GM18517 (cell line): ENCODE data around the gene FAM20C.
"Not testable (repeated sequence)": the region's sequence is repeated elsewhere in the genome, so short reads cannot be mapped to it uniquely, and the experiment has no call there.

Experiments used
- ATAC-seq: cut with Tn5 transposase; IDR thresholded peaks from one replicate; pipeline ENCODE4 v1.9.1; 2021; ENCODE audit warnings: mild to moderate bottlenecking, moderate library complexity; ENCODE audit not compliant: unreplicated experiment

Gene FAM20C

DNA sequence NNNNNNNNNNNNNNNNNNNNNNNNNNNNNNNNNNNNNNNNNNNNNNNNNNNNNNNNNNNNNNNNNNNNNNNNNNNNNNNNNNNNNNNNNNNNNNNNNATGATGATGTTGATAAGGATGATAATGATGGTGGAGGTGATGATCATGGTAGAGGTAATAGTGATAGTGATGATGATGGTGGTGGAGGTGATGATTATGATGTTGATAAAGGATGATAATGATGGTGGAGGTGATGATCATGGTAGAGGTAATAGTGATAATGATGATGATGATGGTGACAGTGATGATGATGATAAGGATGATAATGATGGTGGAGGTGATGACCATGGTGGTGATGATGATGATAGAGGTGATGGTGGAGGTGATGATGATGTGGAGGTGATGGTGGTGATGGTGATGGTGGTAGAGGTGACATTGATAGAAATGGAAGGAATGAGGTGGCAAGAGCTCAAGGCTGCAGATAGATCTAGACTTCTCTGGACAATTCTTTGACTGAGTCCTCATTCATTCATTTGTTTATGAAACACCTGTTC lies 47.8 kb downstream of the FAM20C start:
- no peak for ATAC-seq

GRCh38 chr7:240887-241421 lies 48.6 kb downstream of the FAM20C start:
- ATAC-seq: no peak

DNA sequence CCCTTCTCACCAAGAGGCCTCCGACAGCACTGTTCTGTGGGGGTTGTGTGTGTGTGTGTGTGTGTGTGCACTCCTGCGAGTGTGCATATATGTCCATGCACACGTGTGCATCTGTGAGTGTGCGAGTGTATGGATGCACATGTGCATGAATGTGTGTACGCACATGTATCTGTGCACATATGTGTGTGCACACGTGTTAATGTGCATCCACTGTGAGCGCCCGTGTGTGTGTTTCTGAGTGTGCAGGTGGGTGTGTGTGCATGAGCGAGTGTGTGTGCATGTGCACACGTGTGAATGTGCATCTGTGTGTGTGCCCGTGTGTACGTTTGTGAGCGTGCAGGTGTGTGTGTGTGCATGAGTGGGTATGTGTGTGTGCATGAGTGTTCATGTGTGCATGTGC lies 49.1 kb downstream of the FAM20C start:
- no peak for ATAC-seq

- not testable (repeated sequence) for ATAC-seq
These were observed 50.6 kb downstream of the FAM20C start for GRCh38 chr7:242826-243579.

- not testable (repeated sequence) for ATAC-seq
These were observed 51.2 kb downstream of the FAM20C start for GRCh38 chr7:243580-243978.

DNA sequence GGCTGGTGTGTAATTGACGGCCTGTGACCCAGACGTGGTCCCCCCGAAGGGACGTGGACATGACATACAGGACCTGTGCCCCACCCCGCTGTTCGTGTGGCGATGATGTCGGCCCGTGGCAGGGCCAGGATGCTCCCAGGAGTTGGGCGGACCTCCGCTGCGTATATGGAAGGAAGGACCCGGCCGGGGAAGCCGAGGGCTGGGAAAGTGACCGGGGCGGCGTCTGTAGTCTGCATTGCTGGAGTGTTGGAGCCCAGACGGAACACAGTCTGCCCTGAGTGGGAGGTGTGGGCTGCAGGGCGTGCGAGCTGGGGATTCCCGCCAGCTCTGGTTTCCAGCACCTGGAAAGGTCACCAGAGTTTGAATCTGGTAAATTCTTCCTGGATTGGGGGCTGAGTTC lies 52.6 kb downstream of the FAM20C start:
- ATAC-seq: no peak

DNA sequence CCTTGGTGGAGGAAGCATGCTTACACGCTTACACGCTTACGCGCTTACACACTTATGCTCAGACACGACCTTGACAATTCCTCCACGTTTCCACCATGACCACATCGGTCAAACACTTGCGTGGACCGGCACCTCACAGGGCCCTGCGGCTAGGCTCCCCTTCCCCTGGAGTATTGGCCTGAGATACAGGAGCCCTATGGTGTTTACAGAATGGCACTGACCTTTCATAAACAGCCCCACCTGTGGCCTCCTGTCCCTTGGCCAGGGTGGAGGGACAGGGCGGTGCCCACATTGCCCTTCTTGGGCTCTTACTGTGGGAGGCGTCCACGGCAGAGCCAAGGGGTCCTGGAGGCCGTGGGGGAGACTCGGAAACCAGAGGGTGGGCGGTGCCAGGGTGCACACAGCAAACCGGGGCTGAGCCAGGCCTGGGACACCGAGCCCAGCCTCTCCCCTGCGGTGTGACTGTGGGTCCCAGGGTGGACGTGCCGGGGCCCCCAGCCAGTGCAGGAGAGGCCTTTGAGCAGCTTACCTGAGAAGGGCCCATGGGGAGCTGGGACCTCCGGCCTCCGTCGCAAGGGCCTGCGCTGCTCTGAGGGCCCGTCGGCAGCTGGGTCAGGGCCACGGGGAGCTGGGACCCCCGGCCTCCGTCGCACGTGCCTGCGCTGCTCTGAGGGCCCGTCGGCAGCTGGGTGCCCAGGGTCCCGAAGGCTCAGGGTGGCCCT lies 53.4 kb downstream of the FAM20C start:
- ATAC-seq: no peak

DNA sequence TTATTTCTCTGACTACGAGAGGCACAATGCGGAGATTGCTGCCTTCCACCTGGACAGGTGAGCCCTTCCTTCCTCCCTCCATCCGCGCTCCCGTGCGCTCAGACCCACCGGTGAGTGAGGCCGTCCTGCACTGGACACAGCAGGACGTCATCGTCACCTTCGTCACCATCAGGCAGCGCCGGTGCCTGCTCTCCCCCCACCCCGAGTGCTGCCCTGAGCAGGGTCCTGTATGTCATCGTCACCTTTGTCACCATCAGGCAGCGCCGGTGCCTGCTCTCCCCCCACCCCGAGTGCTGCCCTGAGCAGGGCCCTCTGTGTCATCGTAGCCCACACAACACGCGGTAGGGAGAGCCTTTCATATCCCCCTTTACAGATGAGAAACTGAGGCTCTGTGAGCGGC lies 54.1 kb downstream of the FAM20C start:
- no peak for ATAC-seq

DNA sequence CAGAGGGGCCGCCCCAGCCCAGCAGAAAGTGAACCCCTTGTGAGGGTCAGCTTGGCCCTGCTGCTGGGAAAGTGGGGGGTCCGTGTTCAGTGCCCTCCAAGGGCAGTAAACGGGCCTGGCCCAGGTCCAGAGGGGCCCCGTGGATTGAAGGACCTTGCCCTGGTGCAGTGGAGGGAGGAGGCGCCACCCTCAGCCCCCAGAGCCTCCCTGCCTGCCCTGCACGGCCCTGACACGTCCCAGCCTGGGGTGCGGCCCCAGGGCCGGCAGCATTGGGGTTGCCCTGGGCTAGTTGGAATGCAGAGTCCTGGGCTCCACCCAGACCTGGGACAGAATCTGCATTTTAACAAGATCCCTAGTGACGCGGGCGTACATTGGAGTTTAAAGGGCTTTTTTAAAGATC lies 54.8 kb downstream of the FAM20C start:
- no peak for ATAC-seq

DNA sequence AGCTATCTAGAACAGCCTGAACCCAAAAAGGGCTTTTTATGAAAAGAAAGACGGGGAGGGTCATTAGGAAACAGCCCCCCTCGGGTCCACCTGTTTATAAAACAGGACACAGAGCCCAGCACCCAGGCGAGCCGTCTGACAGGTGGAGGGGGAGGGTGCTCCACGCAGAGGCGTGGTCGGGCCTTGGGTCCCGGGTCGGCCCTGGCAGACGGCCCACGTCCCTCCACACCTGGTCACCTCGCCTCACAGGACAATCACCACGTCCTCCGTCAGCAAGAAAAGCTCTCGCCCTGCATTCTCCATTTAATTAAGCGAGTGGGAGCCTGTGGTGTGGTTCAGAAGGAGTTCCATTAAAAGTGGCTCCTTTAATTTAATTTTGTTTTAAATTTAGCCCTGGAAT lies 55.3 kb downstream of the FAM20C start:
- no peak for ATAC-seq

- ATAC-seq: no peak
These were observed 56.5 kb downstream of the FAM20C start for GRCh38 chr7:248732-249435.

GRCh38 chr7:249989-250388 lies 57.6 kb downstream of the FAM20C start:
- no peak for ATAC-seq

DNA sequence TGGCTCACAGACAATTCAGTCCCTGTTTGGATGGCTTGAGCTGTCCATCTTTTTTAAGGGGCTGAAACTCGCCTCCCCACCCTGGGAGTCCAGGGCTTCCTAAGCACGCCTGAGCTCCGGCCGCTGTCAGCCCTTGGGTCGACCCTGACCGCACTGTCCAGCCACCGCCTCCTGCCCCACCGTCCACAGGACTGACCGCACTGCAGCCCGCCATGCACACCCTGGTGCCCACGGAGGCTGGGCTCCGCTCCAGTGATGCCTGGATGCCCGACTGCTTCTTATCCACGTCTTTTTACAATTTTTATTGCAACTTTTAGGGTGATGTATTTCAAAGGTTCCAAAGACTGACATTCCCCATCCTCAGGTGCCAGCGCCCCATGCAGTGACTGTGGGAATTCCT lies 58.2 kb downstream of the FAM20C start:
- no peak for ATAC-seq

DNA sequence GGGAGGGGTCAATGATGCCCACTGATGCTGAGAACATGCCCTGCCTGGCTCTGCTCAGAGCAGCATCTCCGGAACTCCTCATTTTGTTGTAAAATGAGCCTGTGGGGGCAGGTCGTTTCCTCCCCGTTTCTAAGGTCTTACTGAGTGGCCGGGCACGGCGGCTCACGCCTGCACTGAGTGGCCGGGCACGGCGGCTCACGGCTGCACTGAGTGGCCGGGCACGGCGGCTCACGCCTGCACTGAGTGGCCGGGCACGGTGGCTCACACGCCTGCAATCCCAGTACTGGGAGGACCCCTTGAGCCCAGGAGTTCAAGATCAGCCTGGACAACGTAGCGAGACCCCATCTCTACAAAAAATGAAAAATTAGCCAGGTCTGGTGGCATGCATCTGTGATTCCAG lies 58.6 kb downstream of the FAM20C start:
- no peak for ATAC-seq

GRCh38 chr7:251446-252175 lies 59.2 kb downstream of the FAM20C start:
- ATAC-seq: no peak

GRCh38 chr7:252216-252965 lies 60.0 kb downstream of the FAM20C start:
- ATAC-seq: no peak

GRCh38 chr7:252981-253380 lies 60.6 kb downstream of the FAM20C start:
- ATAC-seq: no peak

GRCh38 chr7:253581-254336 lies 61.4 kb downstream of the FAM20C start:
- no peak for ATAC-seq

DNA sequence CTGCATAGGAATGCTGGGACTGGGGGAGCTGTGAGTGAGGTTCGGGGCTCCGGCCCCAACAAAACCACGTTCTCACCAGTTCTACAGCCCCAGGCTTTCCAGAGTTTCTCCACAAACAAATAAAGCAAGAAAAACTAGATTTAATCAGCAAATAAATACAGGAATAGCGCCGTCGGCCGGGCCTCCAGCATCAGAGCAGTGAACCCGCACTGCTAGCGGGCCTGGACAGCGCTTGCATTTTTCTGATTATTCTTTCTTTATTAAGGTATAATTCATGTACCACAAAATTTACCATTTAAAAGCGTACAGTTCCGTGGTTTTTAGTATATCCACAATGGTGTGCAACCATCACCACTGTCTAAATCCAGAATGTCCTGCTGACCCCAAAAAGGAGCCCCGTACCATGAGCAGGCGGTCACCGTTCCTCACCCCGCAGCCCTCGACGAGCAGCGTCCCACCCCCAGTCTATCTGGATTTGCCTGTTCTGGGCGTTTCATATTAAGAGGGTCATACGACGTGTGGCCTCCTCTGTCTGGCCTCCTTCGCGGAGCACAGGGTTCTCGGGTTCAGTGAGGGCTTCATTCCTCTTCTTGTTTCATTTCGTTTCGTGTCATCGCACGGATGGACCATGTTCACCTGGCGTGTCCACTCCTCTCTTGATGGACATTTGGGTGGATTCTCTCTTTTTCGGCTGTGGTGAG lies 62.1 kb downstream of the FAM20C start:
- no peak for ATAC-seq
